Right lung (tissue), 5 donors: Measurements from ENCODE around the gene C1QL1. TPM values are rescaled to one million over a fixed set of nuclear protein-coding genes. Genes with fewer than 3 reads are reported as not detected.

Source experiments
- DNase-seq, 2 donors: peaks; one replicate each; pipeline ENCODE4 v3.0.0-alpha.2; 2013
- polyA plus RNA-seq, 5 donors: library from polyadenylated mRNA; unstranded; fragments of 120-200 nt; gene quantifications; one replicate each; pipeline versions ENCODE4 v1.2.1 to v1.2.3, GENCODE V29; 2013; ENCODE audit warnings: inconsistent platforms in 1 of 5, low replicate concordance in 1 of 5; ENCODE audit not compliant: insufficient read length in 5 of 5, insufficient read depth in 1 of 5

The C1QL1 gene
- polyA plus RNA-seq, 5 donors, result 1.5 to 4.7 (median 2.4) TPM

DNA sequence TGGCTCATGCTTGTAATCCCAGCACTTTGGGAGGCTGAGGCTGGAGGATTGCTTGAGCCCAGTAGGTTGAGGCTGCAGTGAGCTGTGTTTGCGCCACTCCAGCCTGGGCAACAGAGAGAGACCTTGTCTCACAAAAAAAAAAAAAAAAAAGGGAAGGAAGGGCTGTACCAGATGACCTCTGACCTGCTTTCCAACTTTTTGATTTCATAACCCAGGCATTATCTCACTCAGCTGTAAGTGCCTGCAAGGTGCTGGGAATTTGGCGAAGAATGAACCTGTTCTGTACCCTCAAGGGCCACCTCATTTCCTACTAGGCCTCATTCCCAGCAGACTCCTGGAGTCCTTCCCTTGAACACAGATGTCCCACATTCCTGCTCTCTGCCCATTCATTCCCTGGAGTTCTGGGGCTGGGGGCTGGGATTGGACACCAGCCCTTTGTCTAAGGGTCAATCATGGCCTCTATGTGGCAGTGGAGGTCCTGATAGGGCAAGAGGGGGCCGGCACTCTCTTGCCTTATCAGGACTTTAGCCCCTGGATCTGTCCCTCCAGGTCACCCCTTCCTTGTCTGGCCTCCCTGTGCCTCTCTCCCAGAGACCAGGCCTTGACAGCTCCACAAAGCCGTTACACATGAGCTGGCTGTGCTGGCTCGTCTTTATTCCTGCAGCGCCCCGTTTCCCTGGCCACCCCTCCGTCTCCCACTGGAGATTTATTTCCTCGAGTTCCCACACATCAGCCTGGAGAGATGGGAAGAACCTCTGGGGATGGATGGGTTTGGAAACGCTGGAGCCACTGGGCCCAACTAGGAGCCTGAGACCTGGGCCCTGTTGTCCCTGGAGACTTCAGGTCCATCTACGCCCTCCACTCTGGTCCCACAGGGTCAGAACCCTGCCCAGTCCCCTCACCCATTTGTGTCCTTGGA, 52.0 kb downstream of the C1QL1 start:
- no peak for DNase-seq

DNA sequence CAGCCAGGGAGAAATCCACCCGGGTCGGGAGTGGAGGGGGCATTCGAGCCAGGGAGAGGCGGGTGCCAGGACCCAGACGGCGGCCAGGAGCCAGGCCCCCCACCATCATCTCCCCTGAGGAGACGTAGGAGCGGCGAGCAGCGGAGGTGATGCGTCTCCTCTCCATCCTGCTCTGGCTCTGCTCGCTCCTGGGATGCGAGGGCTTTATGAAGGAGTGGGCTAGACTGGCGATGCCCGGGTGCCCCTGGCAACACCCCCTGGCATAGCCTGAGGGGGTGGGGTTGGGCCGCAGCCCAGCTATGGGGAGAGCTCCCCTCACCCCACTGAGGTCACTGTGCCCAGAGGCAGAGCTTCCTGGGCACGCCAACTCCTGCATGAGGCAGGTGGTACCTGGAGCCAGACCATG, 52.8 kb downstream of the C1QL1 start, which contains the start of gene GFAP:
GFAP (minus strand) TSS at position 180 of the 406 bp plus-strand sequence; CDS start at position 166, 14 bp downstream.
- no peak for DNase-seq

DNA sequence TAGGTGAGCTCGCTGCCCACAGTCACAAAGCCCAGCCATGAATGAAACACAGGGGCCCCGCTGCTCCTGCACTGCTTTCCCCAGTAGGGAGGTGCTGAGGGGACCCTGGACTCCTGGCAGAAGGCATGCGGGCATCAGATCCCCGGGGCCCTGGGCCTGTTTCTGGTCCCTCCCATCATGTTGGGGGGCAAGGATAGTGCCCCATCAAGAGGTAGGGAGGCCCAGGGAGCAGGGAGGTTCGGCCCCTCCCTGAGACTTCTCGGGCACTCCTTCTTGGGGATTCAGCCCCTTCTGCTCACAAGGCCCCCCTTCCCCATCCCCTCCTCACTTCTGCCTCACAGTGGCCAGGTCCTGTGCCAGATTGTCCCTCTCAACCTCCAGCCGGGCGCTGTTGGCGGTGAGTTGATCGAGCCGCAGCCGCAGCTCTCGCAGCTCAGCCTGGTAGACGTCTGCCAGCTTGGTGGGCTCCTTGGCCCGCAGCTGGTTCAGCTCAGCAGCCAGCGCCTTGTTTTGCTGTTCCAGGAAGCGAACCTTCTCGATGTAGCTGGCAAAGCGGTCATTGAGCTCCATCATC, 53.3 kb downstream of the C1QL1 start:
- DNase-seq, result no peak

DNA sequence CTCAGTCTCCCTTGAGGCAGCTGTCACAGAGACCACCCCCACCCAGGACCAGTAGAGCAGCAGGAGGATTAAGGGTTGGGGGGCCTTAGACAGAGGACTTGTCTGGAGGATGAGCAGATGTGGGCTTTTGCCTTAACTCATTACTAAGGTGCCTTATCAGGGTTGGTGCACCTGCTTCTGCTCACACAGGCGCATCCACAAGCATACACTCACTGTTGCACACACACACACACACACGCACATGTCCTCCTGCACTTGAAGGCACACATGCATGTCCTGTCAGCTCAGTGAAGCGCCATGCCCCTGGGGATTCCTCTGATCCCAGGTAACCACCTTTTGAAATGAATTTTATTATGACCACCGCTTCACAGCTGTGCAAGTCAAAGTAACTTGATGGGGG, 54.0 kb downstream of the C1QL1 start:
- no peak for DNase-seq

DNA sequence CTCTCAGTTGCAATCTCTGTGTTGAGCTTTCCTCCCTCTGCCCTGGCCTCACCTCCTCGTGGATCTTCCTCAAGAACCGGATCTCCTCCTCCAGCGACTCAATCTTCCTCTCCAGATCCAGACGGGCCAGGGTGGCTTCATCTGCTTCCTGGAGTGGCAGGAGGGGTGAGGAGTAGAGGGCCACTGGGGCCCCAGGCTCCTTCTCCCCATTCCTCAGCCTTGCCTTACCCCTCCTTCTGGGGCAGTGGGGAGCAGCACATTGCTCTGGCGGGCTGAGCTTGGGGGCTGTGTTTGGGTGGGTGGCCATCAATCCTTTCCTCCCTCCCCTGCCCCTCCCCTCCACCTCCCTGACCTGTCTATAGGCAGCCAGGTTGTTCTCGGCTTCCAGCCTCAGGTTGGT, 54.4 kb downstream of the C1QL1 start:
- no peak for DNase-seq

DNA sequence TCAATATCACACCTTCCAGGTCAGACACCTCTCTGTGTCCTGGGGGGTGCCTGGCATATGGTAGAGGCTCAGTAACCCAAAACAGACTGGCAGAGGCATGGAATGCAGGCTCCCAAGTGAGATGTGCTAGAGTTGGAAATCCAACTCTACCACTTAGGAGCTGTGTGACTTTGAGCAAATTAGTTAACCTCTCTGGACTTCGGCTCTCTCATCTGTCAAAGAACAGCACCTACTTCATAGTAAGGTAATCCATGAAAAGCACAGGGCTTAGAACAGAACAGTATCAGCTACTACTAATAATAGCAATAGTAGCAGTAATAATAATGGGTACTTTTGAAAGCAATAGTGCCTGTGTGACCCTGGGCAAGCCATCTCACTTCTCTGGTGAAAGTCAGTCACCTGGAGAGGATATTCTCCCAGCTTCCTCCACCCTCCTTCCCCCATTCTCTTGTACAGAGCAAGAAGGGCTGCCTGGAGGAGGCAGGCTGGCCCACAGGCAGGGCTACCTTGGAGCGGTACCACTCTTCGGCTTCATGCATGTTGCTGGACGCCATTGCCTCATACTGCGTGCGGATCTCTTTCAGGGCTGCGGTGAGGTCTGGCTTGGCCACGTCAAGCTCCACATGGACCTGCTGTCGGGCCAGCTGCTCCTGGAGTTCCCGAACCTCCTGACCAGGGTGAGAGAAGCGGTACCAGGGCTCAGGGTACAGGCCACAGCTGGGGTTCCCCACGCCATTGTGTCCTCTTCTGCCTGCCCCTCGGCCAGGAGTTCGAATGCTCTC, 55.1 kb downstream of the C1QL1 start:
- no peak for DNase-seq

DNA sequence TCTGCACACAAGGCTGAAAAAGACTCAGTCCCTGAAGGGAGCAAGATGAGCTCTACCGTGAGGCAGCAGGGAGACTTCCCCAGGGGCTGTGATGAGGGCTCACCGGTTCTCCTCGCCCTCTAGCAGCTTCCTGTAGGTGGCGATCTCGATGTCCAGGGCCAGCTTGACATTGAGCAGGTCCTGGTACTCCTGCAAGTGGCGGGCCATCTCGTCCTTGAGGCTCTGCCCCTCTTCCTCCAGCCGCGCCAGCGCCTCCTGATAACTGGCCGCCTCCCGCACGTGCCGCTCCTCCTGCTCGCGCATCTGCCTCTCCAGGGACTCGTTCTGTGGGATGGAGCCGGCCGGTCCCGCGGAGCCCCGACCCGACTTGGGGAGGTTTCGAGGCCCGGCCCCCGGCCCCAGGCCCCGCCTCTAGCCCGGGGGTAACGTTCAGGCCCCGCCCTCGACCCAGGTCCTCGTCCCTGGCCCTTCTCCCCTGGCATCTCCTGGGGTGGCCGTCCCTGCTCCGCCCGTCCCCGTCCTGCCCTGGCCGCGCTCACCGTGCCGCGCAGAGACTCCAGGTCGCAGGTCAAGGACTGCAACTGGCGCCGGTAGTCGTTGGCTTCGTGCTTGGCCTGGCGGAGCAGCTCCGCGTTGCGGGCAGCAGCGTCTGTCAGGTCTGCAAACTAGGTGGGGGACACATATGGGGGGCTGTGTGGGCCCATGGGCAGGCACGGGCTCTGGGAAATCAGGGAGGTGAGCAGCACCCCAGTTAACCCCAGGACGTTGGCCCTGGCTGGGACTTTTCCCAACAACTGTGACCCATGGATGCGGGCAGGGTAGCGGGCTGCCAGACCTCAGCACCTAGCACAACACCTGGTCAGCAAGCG, 56.7 kb downstream of the C1QL1 start:
- DNase-seq, result no peak

DNA sequence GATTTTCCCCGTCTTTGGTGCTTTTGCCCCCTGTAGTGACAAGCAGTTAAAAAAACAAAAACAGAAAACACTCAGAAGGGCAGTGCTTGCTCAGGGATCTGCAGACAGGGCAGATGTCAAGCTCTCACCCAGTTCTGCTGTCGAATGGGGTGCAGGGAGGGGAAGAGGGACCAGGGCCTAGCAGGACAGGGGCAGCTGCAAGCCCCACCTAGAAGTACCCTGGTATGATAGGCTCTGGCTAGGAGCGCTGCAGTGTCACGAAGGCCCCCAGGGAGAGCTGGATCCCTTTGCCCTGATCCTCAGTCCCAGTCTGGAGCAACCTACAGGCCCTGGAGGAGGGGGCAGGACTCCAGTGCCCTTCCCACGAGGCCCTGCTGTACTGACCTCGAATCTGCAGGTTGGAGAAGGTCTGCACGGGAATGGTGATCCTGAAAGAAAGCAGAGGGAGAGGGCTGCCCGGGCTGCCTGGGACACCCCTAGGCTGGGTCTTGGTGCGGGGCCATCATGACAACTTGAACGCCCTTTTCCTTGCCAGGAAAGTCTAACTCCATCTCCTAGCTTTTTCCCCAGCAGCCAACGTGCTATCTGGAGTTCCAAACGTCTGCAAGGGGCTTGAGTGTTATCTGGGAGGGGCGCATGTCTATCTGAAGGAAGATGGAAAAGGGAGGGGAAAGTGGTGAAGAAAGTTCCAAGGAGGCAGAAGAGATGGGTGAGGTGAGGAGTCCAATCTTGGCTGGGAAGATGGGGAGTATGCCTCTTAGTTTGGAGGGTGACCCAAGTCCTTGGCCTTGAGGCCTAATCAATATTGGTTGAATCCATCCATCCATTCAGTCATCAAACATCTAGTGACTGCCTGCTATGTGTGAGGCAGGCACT, 57.6 kb downstream of the C1QL1 start:
- no peak for DNase-seq

Other genes with a start within 250 kb of the C1QL1 start
- 1 to 10 TPM; 1.5 to 3.4 (median 2.8) TPM for gene ADAM11, start 209.3 kb downstream of the C1QL1 start, polyA plus RNA-seq
- gene GJC1, start 138.0 kb downstream of the C1QL1 start, polyA plus RNA-seq, result 10 to 100 TPM; 36.5 to 45.7 (median 39.9) TPM
- 10 to 100 TPM; 13.0 to 21.7 (median 17.7) TPM for gene HIGD1B, start 120.4 kb downstream of the C1QL1 start, polyA plus RNA-seq
- 10 to 100 TPM; 77.7 to 95.7 (median 92.8) TPM for gene EFTUD2, start 68.9 kb downstream of the C1QL1 start, polyA plus RNA-seq
- under 1 TPM; 0.19 to 0.95 (median 0.58) TPM for gene GFAP, start 52.8 kb downstream of the C1QL1 start, polyA plus RNA-seq
- 10 to 100 TPM; 10.8 to 22.9 (median 14.5) TPM for gene KIF18B, start 20.5 kb downstream of the C1QL1 start, polyA plus RNA-seq
- 10 to 100 TPM; 37.3 to 54.2 (median 48.5) TPM for gene DCAKD, start 83.3 kb upstream of the C1QL1 start, polyA plus RNA-seq
- gene NMT1, start 93.0 kb upstream of the C1QL1 start, polyA plus RNA-seq, result 10 to 100 TPM; 58.8 to 74.3 (median 63.0) TPM
- gene PLCD3, start 164.2 kb upstream of the C1QL1 start, polyA plus RNA-seq, result 10 to 100 TPM; 12.0 to 26.9 (median 13.4) TPM
- gene ACBD4, start 167.4 kb upstream of the C1QL1 start, polyA plus RNA-seq, result 10 to 100 TPM; 12.1 to 17.6 (median 15.5) TPM
- gene HEXIM1, start 180.2 kb upstream of the C1QL1 start, polyA plus RNA-seq, result 10 to 100 TPM; 31.6 to 39.4 (median 37.0) TPM
- 10 to 100 TPM in 3 of 5 donors, 1 to 10 TPM in 2; 8.0 to 11.1 (median 10.7) TPM for gene HEXIM2, start 193.6 kb upstream of the C1QL1 start, polyA plus RNA-seq